ENCODE data around the gene SLC36A1. TPM values are rescaled to one million over a fixed set of nuclear protein-coding genes. Genes with fewer than 3 reads are reported as not detected.

SLC36A1 gene
- total and polyA plus RNA-seq, 11 donors = 1.2 to 18.8 (median 2.8) TPM

- no peak for DNase-seq
- TF ChIP-seq POLR2A (IDR thresholded peaks at IDR 0.05) = no peak
- TF ChIP-seq CTCF (IDR thresholded peaks at IDR 0.05) = no peak
- no peak overlapping the region for H3K4me3 ChIP-seq
- intact Hi-C loops (cut with DNase I) = no loop called here
- no peaks in the 10 kb centered on the region for H3K9me3 ChIP-seq
- 63 to 81% (median 71%) methylated on average over 6 of the region's 6 CpGs for WGBS, 4 donors
- no peak overlapping the region for H3K27ac ChIP-seq
- no peak for ATAC-seq
- H3K4me1 ChIP-seq = no peaks in the 10 kb centered on the region
- H3K27me3 ChIP-seq = no peaks in the 10 kb centered on the region
- no peaks in the 10 kb centered on the region for H3K36me3 ChIP-seq
These were observed 15.7 kb upstream of the SLC36A1 start for GRCh38 chr5:151431666-151432065.

- H3K9me3 ChIP-seq = no peaks in the 10 kb centered on the region
- no peaks in the 10 kb centered on the region for H3K27me3 ChIP-seq
- DNase-seq (no peak), ATAC-seq (no peak)
- intact Hi-C loops (cut with DNase I) = no loop called here
- H3K36me3 ChIP-seq = no peaks in the 10 kb centered on the region
- no peak overlapping the region for H3K4me3 ChIP-seq
- H3K4me1 ChIP-seq = no peaks in the 10 kb centered on the region
- WGBS, 4 donors = 85 to 91% (median 87%) methylated on average over 3 of the region's 3 CpGs
- no peak overlapping the region for H3K27ac ChIP-seq
- TF ChIP-seq POLR2A (IDR thresholded peaks at IDR 0.05) (no peak), CTCF (IDR thresholded peaks at IDR 0.05) (no peak)
These were observed 15.2 kb upstream of the SLC36A1 start for GRCh38 chr5:151432210-151432609.

- H3K4me3 ChIP-seq = no peak overlapping the region
- intact Hi-C loops (cut with DNase I) = no loop called here
These were observed 12.7 kb upstream of the SLC36A1 start for GRCh38 chr5:151434570-151435237.

More at GRCh38 chr5:151434570-151435237, 12.7 kb upstream of the SLC36A1 start:
- ATAC-seq (no peak), DNase-seq (no peak)
- 83 to 89% (median 84%) methylated on average over 5 of the region's 5 CpGs for WGBS, 4 donors
- Histone ChIP-seq H3K36me3 (no peaks in the 10 kb centered on the region), H3K9me3 (no peaks in the 10 kb centered on the region), H3K27ac (no peak overlapping the region), H3K4me1 (no peaks in the 10 kb centered on the region), H3K27me3 (no peaks in the 10 kb centered on the region)
- no peak for TF ChIP-seq CTCF (IDR thresholded peaks at IDR 0.05)
- no peak for TF ChIP-seq POLR2A (IDR thresholded peaks at IDR 0.05)

All from heart left ventricle (tissue), 16 donors.